K562 (cell line): ENCODE results near the gene KCNN4. TPM values are rescaled to one million over a fixed set of nuclear protein-coding genes. Genes with fewer than 3 reads are reported as not detected.

ENCODE experiments used
- polyA plus RNA-seq, 8 experiments: library from polyadenylated mRNA; depleted of rRNA in 4 of 8; stranded (reverse) in 5 of 8; unstranded in 3 of 8; fragments of >200 nt; fragmentation: Nextera tagmentation in 2 of 8; fragmentation: Illumina TruSeq in 1 of 8; extraction: Ambion mirVana in 2 of 8; extraction: Trizol in 1 of 8; gene quantifications; 2 replicates each; pipeline versions ENCODE4 v1.2.1 to v1.2.3, GENCODE V29; 2011 to 2014; ENCODE audit warnings: inconsistent platforms in 1 of 8, missing spikeins in 1 of 8
- total RNA-seq, 7 experiments: library from RNA; depleted of rRNA in 6 of 7; stranded (reverse); fragments of >200 nt in 6 of 7; fragmentation: Illumina TruSeq in 2 of 7; extraction: Trizol in 2 of 7; gene quantifications; 2 replicates each; pipeline versions ENCODE4 v1.2.1 to v1.2.3, GENCODE V29; 2011 to 2021; ENCODE audit warnings: low replicate concordance in 1 of 7
- TF ChIP-seq, protein P1 (sequence below): fragments of 250-450 bp; sonication (Bioruptor Pico); IDR thresholded peaks from 2 replicates; pipeline ENCODE4 v1.8.0; 2021; ENCODE audit warnings: moderate library complexity, mild to moderate bottlenecking, inconsistent platforms
- TF ChIP-seq, protein P2 (sequence below): fragments of 450-650 bp; IDR thresholded peaks from 2 replicates; pipeline ENCODE4 v1.6.1; 2017; ENCODE audit warnings: antibody characterized with exemption, mild to moderate bottlenecking
- TF ChIP-seq, protein P3 (sequence below): sonication (generic); formaldehyde crosslinking; IDR thresholded peaks from 2 replicates; pipeline ENCODE4 v1.8.1; 2022; ENCODE audit warnings: missing genetic modification reagents

KCNN4 gene
- total and polyA plus RNA-seq, 9 of the 15 experiments (the other 6 are each of a cell fraction or from before 2014, with no cell fraction given) = 0.53 to 37.7 (median 25.9) TPM

DNA sequence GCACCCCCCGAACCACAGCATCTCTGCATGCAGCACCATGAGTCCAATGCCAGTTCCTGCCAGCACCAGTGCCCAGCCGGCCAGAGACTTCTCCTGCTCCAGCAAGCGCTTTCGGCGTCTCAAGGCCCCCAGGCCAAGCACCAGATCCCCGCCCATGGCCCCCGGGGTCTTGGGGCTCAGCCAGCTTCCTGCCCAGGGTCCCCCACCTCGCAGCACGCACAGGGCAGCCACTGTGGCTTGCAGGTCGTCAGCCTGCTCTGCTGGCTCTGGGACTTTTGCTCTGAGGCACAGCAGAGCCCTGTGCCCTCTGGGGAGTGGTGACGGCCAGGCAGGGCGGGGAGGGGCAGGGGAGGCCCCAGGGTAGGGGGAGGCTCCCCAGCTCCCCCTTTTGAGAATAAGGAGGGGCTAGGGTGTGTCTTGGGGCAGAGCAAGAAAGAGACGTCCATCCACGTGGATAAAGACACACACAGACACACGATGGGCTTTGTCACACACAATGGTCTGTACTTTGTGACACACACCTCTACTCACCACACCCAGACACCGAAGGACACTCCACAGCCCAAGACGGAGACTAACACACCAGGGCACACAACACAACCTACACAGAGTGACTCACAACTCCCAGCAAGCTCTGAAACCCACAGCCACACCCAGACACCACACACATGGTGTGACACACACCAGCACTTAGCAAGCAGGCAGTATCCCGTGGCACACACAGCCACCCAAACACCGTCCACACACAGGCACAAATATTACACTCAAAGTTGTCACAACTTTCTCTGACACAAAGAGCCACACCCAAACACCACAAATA is at the start of gene KCNN4 (continued):
- TF ChIP-seq, protein P1, sequence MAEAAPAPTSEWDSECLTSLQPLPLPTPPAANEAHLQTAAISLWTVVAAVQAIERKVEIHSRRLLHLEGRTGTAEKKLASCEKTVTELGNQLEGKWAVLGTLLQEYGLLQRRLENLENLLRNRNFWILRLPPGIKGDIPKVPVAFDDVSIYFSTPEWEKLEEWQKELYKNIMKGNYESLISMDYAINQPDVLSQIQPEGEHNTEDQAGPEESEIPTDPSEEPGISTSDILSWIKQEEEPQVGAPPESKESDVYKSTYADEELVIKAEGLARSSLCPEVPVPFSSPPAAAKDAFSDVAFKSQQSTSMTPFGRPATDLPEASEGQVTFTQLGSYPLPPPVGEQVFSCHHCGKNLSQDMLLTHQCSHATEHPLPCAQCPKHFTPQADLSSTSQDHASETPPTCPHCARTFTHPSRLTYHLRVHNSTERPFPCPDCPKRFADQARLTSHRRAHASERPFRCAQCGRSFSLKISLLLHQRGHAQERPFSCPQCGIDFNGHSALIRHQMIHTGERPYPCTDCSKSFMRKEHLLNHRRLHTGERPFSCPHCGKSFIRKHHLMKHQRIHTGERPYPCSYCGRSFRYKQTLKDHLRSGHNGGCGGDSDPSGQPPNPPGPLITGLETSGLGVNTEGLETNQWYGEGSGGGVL (CRISPR knock-in tag) = no peak
- TF ChIP-seq, protein P2, sequence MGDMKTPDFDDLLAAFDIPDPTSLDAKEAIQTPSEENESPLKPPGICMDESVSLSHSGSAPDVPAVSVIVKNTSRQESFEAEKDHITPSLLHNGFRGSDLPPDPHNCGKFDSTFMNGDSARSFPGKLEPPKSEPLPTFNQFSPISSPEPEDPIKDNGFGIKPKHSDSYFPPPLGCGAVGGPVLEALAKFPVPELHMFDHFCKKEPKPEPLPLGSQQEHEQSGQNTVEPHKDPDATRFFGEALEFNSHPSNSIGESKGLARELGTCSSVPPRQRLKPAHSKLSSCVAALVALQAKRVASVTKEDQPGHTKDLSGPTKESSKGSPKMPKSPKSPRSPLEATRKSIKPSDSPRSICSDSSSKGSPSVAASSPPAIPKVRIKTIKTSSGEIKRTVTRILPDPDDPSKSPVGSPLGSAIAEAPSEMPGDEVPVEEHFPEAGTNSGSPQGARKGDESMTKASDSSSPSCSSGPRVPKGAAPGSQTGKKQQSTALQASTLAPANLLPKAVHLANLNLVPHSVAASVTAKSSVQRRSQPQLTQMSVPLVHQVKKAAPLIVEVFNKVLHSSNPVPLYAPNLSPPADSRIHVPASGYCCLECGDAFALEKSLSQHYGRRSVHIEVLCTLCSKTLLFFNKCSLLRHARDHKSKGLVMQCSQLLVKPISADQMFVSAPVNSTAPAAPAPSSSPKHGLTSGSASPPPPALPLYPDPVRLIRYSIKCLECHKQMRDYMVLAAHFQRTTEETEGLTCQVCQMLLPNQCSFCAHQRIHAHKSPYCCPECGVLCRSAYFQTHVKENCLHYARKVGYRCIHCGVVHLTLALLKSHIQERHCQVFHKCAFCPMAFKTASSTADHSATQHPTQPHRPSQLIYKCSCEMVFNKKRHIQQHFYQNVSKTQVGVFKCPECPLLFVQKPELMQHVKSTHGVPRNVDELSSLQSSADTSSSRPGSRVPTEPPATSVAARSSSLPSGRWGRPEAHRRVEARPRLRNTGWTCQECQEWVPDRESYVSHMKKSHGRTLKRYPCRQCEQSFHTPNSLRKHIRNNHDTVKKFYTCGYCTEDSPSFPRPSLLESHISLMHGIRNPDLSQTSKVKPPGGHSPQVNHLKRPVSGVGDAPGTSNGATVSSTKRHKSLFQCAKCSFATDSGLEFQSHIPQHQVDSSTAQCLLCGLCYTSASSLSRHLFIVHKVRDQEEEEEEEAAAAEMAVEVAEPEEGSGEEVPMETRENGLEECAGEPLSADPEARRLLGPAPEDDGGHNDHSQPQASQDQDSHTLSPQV = peak; percentile 79
- TF ChIP-seq, protein P3, sequence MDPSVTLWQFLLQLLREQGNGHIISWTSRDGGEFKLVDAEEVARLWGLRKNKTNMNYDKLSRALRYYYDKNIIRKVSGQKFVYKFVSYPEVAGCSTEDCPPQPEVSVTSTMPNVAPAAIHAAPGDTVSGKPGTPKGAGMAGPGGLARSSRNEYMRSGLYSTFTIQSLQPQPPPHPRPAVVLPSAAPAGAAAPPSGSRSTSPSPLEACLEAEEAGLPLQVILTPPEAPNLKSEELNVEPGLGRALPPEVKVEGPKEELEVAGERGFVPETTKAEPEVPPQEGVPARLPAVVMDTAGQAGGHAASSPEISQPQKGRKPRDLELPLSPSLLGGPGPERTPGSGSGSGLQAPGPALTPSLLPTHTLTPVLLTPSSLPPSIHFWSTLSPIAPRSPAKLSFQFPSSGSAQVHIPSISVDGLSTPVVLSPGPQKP (CRISPR knock-in tag) = no peak
